Upper lobe of left lung (tissue), 6 donors: ENCODE data around the gene TMTC2. TPM values are rescaled to one million over a fixed set of nuclear protein-coding genes. Genes with fewer than 3 reads are reported as not detected.

Experiments used
- ATAC-seq, 2 donors: fragments of 200-7000 bp; cut with Tn5 transposase; one replicate each; pipeline ENCODE4 v1.9.1; 2022; ENCODE audit warnings: mild to moderate bottlenecking in 2 of 2, moderate library complexity in 2 of 2; ENCODE audit not compliant: low FRiP score in 2 of 2
- DNase-seq, 2 donors: peaks; one replicate each; pipeline ENCODE4 v3.0.0-alpha.2; 2019 to 2020
- H3K27ac ChIP-seq, 4 donors: fragments of 200-600 bp; sonication (generic); one replicate each; pipeline ENCODE4 v1.5.1; 2016 to 2019
- H3K27me3 ChIP-seq, 4 donors: fragments of 200-600 bp; sonication (generic); one replicate each; pipeline ENCODE4 v1.5.1; 2017 to 2019
- H3K36me3 ChIP-seq, 4 donors: fragments of 200-600 bp; sonication (generic); one replicate each; pipeline ENCODE4 v1.5.1; 2016 to 2019
- H3K4me1 ChIP-seq, 4 donors: fragments of 200-600 bp; sonication (generic); one replicate each; pipeline ENCODE4 v1.5.1; 2018 to 2019
- H3K4me3 ChIP-seq, 4 donors: fragments of 200-600 bp; sonication (generic); one replicate each; pipeline ENCODE4 v1.5.1; 2017 to 2019; ENCODE audit warnings: mild to moderate bottlenecking in 2 of 4, moderate library complexity in 1 of 4
- H3K9me3 ChIP-seq, 4 donors: fragments of 200-600 bp; sonication (generic); one replicate each; pipeline ENCODE4 v1.5.1; 2018 to 2019
- EP300 ChIP-seq, 4 donors: sonication (generic); formaldehyde crosslinking; IDR thresholded peaks; one replicate each; pipeline ENCODE4 v1.5.1; 2017; ENCODE audit warnings: antibody characterized with exemption in 4 of 4, control low read depth in 2 of 4
- POLR2A ChIP-seq, 4 donors: fragments of 450-650 bp; IDR thresholded peaks; one replicate each; pipeline ENCODE4 v1.5.1; 2016 to 2017; ENCODE audit warnings: antibody characterized with exemption in 4 of 4, mild to moderate bottlenecking in 2 of 4
- POLR2AphosphoS5 ChIP-seq, 2 donors: sonication (generic); formaldehyde crosslinking; IDR thresholded peaks; one replicate each; pipeline ENCODE4 v1.5.1; 2017; ENCODE audit warnings: antibody characterized with exemption in 2 of 2
- WGBS, 2 donors: methylation state at CpG; one replicate each; pipeline ENCODE4 v1.1.5; 2017 to 2018; 5-methylcytosine and 5-hydroxymethylcytosine counted together
- total RNA-seq, 6 donors: library from RNA; depleted of rRNA in 4 of 6; stranded (reverse); fragments of >200 nt in 4 of 6; gene quantifications; one replicate each; pipeline versions ENCODE4 v1.1.0 to v1.2.1, GENCODE V29; 2016 to 2021
- TF ChIP-seq, protein P1 (sequence below), 6 experiments: fragments of 450-650 bp in 4 of 6; fragments of 200-600 bp in 2 of 6; sonication (generic) in 2 of 6; IDR thresholded peaks; one replicate each; pipeline ENCODE4 v1.5.1; 2016 to 2019; ENCODE audit warnings: antibody characterized with exemption in 6 of 6
- donor health status: DM: no; HTN: no; CAD: no; lungs with moderate emphysema.
- donor health status: DM: no; HTN: yes; CAD: no; lungs with severe emphysema.

The TMTC2 gene
- total RNA-seq, 6 donors from 2014 or later = 21.2 to 37.7 (median 26.8) TPM

DNA sequence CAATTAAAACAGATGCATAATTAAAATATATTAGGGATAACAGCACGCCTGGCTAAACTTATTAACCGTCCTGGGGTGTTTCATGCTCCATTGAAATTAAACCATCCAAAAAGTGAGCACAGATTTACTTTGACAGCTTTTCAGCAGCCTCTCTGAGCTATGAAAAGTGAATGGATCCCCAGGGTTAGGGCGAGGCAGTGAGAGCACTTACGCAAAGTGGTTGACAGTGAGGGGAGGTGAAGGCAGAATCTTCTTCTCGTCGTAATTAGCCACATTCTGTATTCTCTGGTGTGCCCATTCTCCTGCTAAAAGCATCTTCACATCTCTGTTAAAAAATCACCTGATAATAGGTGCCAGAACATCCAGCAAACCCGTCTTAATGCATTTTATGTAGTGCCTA, 1.9 kb downstream of the TMTC2 start:
- TF ChIP-seq POLR2AphosphoS5 (IDR thresholded peaks at IDR 0.05) (no peak), POLR2A (IDR thresholded peaks at IDR 0.05) (no peak)
- ATAC-seq (no peak), DNase-seq (no peak)
- 73 to 78% methylated on average over 7 of the region's 7 CpGs for WGBS, 2 donors
- Histone ChIP-seq H3K27me3 (no peaks in the 10 kb centered on the region), H3K9me3 (no peaks in the 10 kb centered on the region), H3K36me3 (no peaks in the 10 kb centered on the region), H3K4me1 (peaks cover 6 to 25% (median 14%) of the 10 kb centered on the region in 4 donors), H3K27ac (peak overlapping the region in 1 of 4 donors; percentile 91), H3K4me3 (peak overlapping the region in 3 of 4 donors; percentile 64 to 94 (median 79))

DNA sequence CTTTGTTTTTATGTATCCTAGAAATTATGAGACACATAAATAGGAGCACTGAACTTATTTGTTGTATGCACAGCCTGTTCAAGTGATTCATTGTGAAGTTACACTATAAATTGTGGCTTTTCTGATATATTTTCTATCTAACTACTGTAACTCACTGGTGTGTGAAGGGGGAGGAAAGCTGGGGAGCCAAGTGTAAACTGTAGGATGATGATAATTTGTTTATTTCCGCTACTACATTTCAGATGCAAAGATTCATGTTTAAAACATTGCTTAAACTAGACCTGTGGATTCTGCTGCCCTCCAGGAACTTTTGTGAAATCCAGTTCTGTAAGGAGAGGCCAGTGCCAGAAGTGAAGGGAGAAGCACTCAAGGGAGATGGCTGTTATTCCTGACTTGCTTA, 3.3 kb downstream of the TMTC2 start:
- no peak overlapping the region for H3K27ac ChIP-seq
- DNase-seq (no peak), ATAC-seq (no peak)
- H3K27me3 ChIP-seq = no peaks in the 10 kb centered on the region
- H3K36me3 ChIP-seq = no peaks in the 10 kb centered on the region
- 80 to 86% methylated on average over 1 of the region's 1 CpG for WGBS, 2 donors
- peaks cover 6 to 29% (median 18%) of the 10 kb centered on the region in 4 donors for H3K4me1 ChIP-seq
- no peak overlapping the region for H3K4me3 ChIP-seq
- TF ChIP-seq POLR2AphosphoS5 (IDR thresholded peaks at IDR 0.05) (no peak), EP300 (IDR thresholded peaks at IDR 0.05) (no peak), POLR2A (IDR thresholded peaks at IDR 0.05) (no peak)
- TF ChIP-seq, protein P1, sequence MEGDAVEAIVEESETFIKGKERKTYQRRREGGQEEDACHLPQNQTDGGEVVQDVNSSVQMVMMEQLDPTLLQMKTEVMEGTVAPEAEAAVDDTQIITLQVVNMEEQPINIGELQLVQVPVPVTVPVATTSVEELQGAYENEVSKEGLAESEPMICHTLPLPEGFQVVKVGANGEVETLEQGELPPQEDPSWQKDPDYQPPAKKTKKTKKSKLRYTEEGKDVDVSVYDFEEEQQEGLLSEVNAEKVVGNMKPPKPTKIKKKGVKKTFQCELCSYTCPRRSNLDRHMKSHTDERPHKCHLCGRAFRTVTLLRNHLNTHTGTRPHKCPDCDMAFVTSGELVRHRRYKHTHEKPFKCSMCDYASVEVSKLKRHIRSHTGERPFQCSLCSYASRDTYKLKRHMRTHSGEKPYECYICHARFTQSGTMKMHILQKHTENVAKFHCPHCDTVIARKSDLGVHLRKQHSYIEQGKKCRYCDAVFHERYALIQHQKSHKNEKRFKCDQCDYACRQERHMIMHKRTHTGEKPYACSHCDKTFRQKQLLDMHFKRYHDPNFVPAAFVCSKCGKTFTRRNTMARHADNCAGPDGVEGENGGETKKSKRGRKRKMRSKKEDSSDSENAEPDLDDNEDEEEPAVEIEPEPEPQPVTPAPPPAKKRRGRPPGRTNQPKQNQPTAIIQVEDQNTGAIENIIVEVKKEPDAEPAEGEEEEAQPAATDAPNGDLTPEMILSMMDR (IDR thresholded peaks at IDR 0.05) = no peak
- no peaks in the 10 kb centered on the region for H3K9me3 ChIP-seq

DNA sequence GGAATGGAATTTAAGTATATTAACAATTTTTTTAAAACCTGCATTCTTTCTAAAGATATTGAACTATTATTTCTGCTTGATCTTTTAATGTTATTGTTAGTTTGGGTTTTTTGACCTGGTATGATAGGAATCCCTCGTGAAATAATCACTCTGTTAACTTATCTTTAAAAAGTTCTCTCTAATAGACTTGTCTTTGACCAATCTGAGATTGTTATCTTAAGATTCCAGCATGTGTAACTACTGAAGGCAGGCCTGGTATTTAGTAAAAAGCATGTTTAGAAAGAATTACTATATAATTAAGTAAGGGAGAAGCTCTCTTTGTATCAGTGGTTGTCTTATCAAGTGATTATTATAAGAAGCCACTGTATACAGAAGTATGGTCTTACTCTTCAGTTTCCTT, 4.8 kb downstream of the TMTC2 start:
- Histone ChIP-seq H3K27ac (no peak overlapping the region), H3K36me3 (no peaks in the 10 kb centered on the region), H3K27me3 (no peaks in the 10 kb centered on the region), H3K4me3 (no peak overlapping the region), H3K4me1 (peaks cover 6 to 24% (median 16%) of the 10 kb centered on the region in 4 donors), H3K9me3 (no peaks in the 10 kb centered on the region)
- DNase-seq (no peak), ATAC-seq (no peak)
- TF ChIP-seq, protein P1 (IDR thresholded peaks at IDR 0.05) = no peak
- TF ChIP-seq POLR2A (IDR thresholded peaks at IDR 0.05) = no peak
- TF ChIP-seq EP300 (IDR thresholded peaks at IDR 0.05) = no peak
- no peak for TF ChIP-seq POLR2AphosphoS5 (IDR thresholded peaks at IDR 0.05)
- 82 to 88% methylated on average over 1 of the region's 1 CpG for WGBS, 2 donors

DNA sequence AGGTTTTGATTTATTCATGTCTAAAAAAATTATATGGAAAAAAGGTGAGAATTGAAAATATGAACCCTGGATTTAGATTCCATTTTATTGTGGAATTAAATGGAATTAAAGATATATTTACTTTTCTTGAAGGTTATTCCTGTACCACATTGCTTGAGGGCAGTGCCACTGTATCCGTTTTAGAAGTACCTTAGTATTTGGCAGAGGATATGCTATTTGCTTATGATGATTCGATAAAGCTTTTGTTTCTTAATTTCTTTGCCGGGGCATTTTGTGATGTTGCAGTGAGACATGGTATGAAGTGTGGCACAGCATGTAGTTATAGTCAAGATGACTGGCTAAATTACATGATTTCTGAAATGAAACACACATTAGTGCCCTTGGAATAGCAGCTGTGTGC, 7.6 kb downstream of the TMTC2 start:
- Histone ChIP-seq H3K36me3 (no peaks in the 10 kb centered on the region), H3K27me3 (no peaks in the 10 kb centered on the region), H3K9me3 (no peaks in the 10 kb centered on the region), H3K4me1 (peaks cover 0 to 12% (median 6%) of the 10 kb centered on the region in 4 donors), H3K27ac (no peak overlapping the region), H3K4me3 (no peak overlapping the region)
- DNase-seq (no peak), ATAC-seq (no peak)
- 58 to 71% methylated on average over 3 of the region's 3 CpGs for WGBS, 2 donors
- TF ChIP-seq POLR2AphosphoS5 (IDR thresholded peaks at IDR 0.05) (no peak), EP300 (IDR thresholded peaks at IDR 0.05) (no peak), POLR2A (IDR thresholded peaks at IDR 0.05) (no peak)
- TF ChIP-seq, protein P1 (IDR thresholded peaks at IDR 0.05) = no peak

DNA sequence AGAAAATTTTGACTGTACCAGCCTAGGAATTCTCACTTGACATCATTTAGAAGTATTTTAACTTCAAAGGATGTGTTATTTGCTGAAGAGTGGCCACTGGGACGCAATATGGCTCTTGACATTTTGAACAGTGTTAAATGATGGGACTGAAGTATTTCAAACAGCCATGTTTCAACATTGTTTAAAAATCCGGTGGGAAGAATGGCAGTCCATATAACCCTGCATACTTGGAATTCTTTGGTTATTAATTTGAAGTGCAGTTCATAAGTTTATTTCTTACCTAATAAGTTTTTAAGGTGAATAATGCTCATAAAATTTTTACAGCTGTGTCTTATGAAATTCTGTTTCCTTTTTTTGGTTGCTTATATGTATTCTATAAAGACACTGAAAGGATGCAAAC, 8.3 kb downstream of the TMTC2 start:
- Histone ChIP-seq H3K27me3 (no peaks in the 10 kb centered on the region), H3K9me3 (no peaks in the 10 kb centered on the region), H3K36me3 (no peaks in the 10 kb centered on the region), H3K4me3 (no peak overlapping the region), H3K27ac (no peak overlapping the region), H3K4me1 (peaks cover 0 to 10% (median 4%) of the 10 kb centered on the region in 4 donors)
- TF ChIP-seq POLR2AphosphoS5 (IDR thresholded peaks at IDR 0.05) (no peak), EP300 (IDR thresholded peaks at IDR 0.05) (no peak), POLR2A (IDR thresholded peaks at IDR 0.05) (no peak)
- TF ChIP-seq, protein P1 (IDR thresholded peaks at IDR 0.05) = no peak
- ATAC-seq = no peak
- whole genome bisulfite sequencing, 2 donors = 41 to 53% methylated on average over 2 of the region's 2 CpGs
- DNase-seq = no peak
